Fibroblast of lung (primary cell): ENCODE data around the gene MCIDAS.

Source experiments
- EZH2 ChIP-seq: IDR thresholded peaks from 2 replicates; pipeline ENCODE4 v1.5.1; 2012; ENCODE audit warnings: low read length, control low read depth, mild to moderate bottlenecking; ENCODE audit errors: missing control alignments
- TF ChIP-seq, protein P1 (sequence below), 2 donors: IDR thresholded peaks in 1 of 2; conservative IDR thresholded peaks in 1 of 2; 1 replicate in 1 of 2; 2 replicates in 1 of 2; pipeline ENCODE4 v1.5.1; 2011 to 2012; ENCODE audit warnings: low read length in 2 of 2, control low read depth in 1 of 2, inconsistent platforms in 1 of 2, low read depth in 1 of 2, mild to moderate bottlenecking in 1 of 2

DNA sequence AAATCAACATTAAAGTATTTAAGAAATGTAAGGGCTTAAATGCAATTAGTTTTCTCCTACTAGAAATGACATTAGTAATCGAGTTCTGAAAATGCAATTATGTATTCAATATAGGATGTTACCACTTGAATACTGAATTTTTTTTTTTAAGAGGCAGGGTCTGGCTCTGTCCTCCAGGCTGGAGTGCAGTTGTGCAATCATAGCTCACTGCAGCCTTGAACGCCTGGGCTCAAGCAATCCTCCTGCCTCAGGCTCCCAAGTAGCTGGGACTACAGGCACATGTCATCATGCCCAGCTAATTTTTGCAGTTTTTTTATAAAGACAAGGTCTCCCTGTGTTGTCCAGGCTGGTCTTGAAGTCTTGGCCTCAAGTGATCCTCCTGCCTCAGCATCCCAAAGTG, 55.6 kb downstream of the MCIDAS start:
- TF ChIP-seq, protein P1, sequence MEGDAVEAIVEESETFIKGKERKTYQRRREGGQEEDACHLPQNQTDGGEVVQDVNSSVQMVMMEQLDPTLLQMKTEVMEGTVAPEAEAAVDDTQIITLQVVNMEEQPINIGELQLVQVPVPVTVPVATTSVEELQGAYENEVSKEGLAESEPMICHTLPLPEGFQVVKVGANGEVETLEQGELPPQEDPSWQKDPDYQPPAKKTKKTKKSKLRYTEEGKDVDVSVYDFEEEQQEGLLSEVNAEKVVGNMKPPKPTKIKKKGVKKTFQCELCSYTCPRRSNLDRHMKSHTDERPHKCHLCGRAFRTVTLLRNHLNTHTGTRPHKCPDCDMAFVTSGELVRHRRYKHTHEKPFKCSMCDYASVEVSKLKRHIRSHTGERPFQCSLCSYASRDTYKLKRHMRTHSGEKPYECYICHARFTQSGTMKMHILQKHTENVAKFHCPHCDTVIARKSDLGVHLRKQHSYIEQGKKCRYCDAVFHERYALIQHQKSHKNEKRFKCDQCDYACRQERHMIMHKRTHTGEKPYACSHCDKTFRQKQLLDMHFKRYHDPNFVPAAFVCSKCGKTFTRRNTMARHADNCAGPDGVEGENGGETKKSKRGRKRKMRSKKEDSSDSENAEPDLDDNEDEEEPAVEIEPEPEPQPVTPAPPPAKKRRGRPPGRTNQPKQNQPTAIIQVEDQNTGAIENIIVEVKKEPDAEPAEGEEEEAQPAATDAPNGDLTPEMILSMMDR (conservative IDR thresholded peaks at IDR 0.05 in 1 of 2, IDR thresholded peaks at IDR 0.05 in 1 of 2; ENCODE audit: low read depth in 1 of 2, low read length in 2 of 2): no peak
- TF ChIP-seq EZH2: no peak
